Right atrium auricular region (tissue), 2 donors: Measurements from ENCODE around the gene NTN1. TPM values are rescaled to one million over a fixed set of nuclear protein-coding genes. Genes with fewer than 3 reads are reported as not detected.

ENCODE experiments used
- DNase-seq: peaks from one replicate; pipeline ENCODE4 v3.0.0-alpha.2; 2019; ENCODE audit warnings: low spot score
- H3K27ac ChIP-seq, 2 donors: fragments of 200-600 bp; sonication (generic); 1 replicate in 1 of 2; 2 replicates in 1 of 2; pipeline ENCODE4 v1.5.1; 2016 to 2019
- H3K27me3 ChIP-seq, 2 donors: fragments of 200-600 bp; sonication (generic); one replicate each; pipeline versions ENCODE4 v1.5.1 to v1.6.0; 2017 to 2019
- H3K36me3 ChIP-seq: fragments of 200-600 bp; sonication (generic); one replicate; pipeline ENCODE4 v1.5.1; 2016
- H3K4me1 ChIP-seq, 2 donors: fragments of 200-600 bp; sonication (generic); one replicate each; pipeline versions ENCODE4 v1.5.1 to v1.6.0; 2017 to 2019
- H3K4me3 ChIP-seq, 2 donors: fragments of 200-600 bp; sonication (generic); 1 replicate in 1 of 2; 2 replicates in 1 of 2; pipeline ENCODE4 v1.5.1; 2017 to 2019; ENCODE audit warnings: mild to moderate bottlenecking in 1 of 2, moderate library complexity in 1 of 2
- H3K9me3 ChIP-seq, 2 donors: fragments of 200-600 bp; sonication (generic); one replicate each; pipeline ENCODE4 v1.5.1; 2019
- total RNA-seq, 2 donors: library from RNA; depleted of rRNA; stranded (reverse); fragments of >200 nt; gene quantifications; one replicate each; pipeline ENCODE4 v1.1.0, GENCODE V29; 2016
- TF ChIP-seq, protein P1 (sequence below), 2 donors: fragments of 200-600 bp; sonication (generic); IDR thresholded peaks; one replicate each; pipeline ENCODE4 v1.5.1; 2019; ENCODE audit warnings: antibody characterized with exemption in 2 of 2

Gene NTN1
- total RNA-seq, 2 donors from 2014 or later, result 142 to 163 TPM

DNA sequence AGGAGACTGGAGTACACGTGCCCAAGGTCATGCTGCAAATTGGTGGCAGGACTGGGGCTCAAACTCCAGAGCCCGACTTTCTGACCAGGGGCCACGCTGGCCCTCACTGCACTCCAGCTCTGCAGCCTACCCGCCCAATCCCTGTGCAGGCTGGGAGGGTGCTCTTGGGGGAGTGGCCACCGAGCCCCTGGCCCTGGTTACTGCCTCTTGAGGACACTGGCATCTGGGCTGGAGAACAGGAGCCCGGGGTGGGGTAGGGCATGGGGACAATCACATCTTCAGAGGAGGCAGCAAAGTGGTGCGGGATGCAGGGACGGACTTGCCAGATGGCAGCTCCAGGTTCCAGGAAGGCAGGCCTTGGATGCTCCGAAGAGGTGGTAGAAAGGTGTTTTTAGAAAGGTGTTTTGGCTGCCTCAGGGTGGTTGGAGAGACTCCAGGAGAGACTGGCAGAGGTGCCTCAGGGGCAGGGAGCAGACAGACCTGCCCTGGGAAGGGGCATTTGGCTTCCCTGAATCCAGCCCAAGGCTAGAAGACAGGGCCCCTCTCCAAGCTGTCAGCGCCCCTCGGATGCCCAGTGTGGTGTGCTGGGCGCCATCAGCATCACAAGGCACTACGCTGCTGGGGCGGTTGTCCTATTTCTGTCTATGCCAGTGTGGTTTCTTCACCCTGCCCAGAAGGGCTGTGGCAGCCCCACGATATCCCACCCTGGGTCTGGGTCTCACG lies 220.6 kb downstream of the NTN1 start:
- Histone ChIP-seq H3K36me3 (no peaks in the 10 kb centered on the region), H3K27me3 (no peaks in the 10 kb centered on the region), H3K4me1 (peaks cover 0 to 69% of the 10 kb centered on the region in 2 donors), H3K27ac (peak overlapping the region; percentile 98 to 99), H3K9me3 (no peaks in the 10 kb centered on the region), H3K4me3 (no peak overlapping the region)
- TF ChIP-seq, protein P1, sequence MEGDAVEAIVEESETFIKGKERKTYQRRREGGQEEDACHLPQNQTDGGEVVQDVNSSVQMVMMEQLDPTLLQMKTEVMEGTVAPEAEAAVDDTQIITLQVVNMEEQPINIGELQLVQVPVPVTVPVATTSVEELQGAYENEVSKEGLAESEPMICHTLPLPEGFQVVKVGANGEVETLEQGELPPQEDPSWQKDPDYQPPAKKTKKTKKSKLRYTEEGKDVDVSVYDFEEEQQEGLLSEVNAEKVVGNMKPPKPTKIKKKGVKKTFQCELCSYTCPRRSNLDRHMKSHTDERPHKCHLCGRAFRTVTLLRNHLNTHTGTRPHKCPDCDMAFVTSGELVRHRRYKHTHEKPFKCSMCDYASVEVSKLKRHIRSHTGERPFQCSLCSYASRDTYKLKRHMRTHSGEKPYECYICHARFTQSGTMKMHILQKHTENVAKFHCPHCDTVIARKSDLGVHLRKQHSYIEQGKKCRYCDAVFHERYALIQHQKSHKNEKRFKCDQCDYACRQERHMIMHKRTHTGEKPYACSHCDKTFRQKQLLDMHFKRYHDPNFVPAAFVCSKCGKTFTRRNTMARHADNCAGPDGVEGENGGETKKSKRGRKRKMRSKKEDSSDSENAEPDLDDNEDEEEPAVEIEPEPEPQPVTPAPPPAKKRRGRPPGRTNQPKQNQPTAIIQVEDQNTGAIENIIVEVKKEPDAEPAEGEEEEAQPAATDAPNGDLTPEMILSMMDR (IDR thresholded peaks at IDR 0.05), result no peak
- DNase-seq, result no peak

DNA sequence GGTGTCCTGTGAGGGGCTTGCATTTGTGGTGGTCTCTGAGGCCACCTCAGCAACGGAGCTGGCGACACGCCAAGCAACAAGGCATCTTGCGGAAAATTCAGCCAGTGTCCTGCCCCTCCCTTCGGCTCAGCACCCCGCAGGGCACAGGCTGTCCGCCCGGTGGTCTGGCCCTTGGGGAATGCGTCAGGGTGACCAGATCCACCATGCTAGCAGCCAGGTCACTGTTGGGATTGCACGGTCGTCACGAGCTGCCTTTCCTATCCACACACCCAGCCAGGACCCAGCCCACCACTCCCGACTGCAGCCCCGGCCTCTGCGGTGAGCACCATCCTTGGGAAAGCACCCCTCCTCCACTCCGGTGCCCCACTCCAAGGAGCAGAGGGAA lies 221.2 kb downstream of the NTN1 start:
- TF ChIP-seq, protein P1 (IDR thresholded peaks at IDR 0.05), result no peak
- H3K36me3 ChIP-seq, result no peaks in the 10 kb centered on the region
- no peaks in the 10 kb centered on the region for H3K9me3 ChIP-seq
- H3K4me3 ChIP-seq, result no peak overlapping the region
- DNase-seq, result no peak
- H3K4me1 ChIP-seq, result peaks cover 0 to 66% of the 10 kb centered on the region in 2 donors
- H3K27ac ChIP-seq, result peak overlapping the region; percentile 98 to 99
- no peaks in the 10 kb centered on the region for H3K27me3 ChIP-seq

DNA sequence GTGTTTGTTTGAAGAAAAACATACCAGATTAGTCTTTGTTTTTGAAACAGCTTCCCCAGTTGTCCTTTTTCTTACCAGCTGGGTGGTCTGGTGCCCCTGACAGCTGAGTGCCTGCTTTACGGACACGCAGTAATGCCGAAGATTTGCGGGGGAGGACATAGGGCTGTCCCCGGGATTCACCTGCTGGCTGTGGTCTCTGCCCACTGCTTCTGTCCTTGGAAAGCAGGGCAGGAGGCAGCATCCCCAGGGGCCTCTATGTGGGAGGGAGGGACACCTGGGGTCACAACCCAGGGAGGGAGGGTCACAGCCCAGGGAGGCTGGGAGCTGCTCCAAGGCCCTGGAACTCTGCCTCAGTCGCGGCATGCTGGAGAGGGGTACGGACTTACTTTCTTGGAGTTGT lies 221.7 kb downstream of the NTN1 start:
- Histone ChIP-seq H3K27me3 (no peaks in the 10 kb centered on the region), H3K36me3 (no peaks in the 10 kb centered on the region), H3K4me3 (no peak overlapping the region), H3K27ac (peak overlapping the region; percentile 98 to 99), H3K9me3 (no peaks in the 10 kb centered on the region), H3K4me1 (peaks cover 0 to 61% of the 10 kb centered on the region in 2 donors)
- DNase-seq, result no peak
- TF ChIP-seq, protein P1 (IDR thresholded peaks at IDR 0.05), result no peak

DNA sequence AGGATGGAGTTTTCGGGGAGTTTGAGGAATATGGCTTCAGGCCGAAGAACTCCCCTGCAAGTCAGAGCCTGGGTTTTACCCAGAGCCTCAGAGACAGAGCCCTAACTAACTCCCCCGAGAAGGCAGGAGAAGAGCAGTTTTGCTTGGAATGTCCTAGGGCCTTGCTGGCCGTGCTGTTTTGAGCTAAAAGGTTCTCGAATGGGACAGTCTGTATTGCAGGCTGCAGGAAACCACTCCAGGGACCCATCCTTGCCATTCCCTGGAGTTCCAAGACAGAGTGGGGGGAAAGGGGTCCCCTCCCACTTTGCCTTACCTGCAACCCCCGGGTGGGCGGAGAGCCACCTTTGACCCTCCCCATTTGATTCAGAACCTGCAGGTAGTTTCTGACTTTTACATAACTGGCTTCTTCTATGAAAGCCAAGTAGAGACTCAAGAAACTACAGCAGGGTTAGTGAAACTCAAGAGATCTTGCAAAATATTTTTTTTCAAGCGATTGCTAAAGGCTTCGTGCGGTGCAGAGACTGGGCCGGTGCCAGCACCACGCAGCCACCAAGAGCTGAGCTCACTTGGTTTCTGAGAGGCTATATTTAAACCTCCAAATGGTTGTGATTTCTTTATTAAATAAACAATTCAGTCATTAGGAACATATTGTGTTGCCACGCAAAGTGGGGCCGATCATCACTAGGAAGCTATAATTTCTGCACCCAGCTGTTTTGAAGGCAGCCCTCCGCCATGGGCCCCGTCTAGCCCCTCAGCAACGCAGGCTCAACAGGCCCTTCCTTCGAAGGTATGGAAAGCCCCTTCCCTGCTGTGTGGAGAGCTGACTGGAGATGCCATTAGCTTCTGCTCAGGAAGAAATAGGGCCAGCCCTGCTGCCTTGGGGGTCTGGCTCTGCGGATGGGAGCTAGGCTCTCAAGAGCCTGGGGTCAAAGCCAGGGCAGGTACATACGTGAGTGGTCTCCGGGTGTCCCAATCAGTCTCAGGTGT lies 223.0 kb downstream of the NTN1 start:
- no peaks in the 10 kb centered on the region for H3K36me3 ChIP-seq
- TF ChIP-seq, protein P1 (IDR thresholded peaks at IDR 0.05), result no peak
- peaks cover 0 to 47% of the 10 kb centered on the region in 2 donors for H3K4me1 ChIP-seq
- DNase-seq, result no peak
- no peak overlapping the region for H3K4me3 ChIP-seq
- peak overlapping the region; percentile 62 to 99 for H3K27ac ChIP-seq
- no peaks in the 10 kb centered on the region for H3K27me3 ChIP-seq
- no peaks in the 10 kb centered on the region for H3K9me3 ChIP-seq

DNA sequence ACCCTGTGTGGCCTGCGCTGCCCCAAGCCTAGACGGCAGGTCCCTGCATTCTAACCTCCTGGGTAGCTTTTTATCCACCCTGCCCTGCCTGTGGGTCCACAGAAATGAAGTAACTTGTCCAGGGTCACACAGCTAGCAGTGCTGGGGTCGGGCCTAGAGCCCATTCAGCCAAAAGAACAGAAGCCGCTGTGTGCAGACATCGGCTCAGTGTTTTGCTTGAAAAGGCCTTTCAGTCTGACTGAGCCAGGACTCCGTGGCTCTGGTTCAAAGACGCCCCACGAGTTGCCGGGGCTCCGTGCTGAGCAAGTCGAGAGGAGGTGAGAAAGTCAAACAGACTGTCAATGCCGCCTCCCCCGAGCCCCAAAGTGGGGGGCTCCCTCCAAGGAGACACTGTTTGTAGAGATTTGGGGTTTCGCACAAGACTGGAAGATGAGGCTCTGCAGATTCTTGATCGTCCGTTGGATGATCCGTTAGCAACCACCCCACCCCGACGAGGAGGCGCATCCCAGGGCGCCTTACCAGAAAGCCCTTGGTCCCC lies 226.2 kb downstream of the NTN1 start:
- H3K4me1 ChIP-seq, result peaks cover 0 to 21% of the 10 kb centered on the region in 2 donors
- no peak for DNase-seq
- TF ChIP-seq, protein P1 (IDR thresholded peaks at IDR 0.05), result no peak
- H3K4me3 ChIP-seq, result no peak overlapping the region
- H3K27ac ChIP-seq, result no peak overlapping the region
- no peaks in the 10 kb centered on the region for H3K36me3 ChIP-seq
- no peaks in the 10 kb centered on the region for H3K9me3 ChIP-seq
- no peaks in the 10 kb centered on the region for H3K27me3 ChIP-seq
